GM23338 (cell line): Measurements from ENCODE around the gene KCNAB2. TPM values are rescaled to one million over a fixed set of nuclear protein-coding genes. Genes with fewer than 3 reads are reported as not detected.

Experiments used
- ATAC-seq: fragments of 200-7000 bp; cut with Tn5 transposase; 3 replicates; pipeline ENCODE4 v1.9.1; 2020
- DNase-seq: peaks from one replicate; pipeline ENCODE4 v3.0.0-alpha.2; 2015; ENCODE audit warnings: low spot score
- H2AFZ ChIP-seq: fragments of 200-600 bp; sonication (generic); 2 replicates; pipeline ENCODE4 v1.8.0; 2016; ENCODE audit warnings: antibody characterized with exemption, mild to moderate bottlenecking, moderate library complexity
- H3F3A ChIP-seq: fragments of 200-600 bp; sonication (generic); replicated peaks from 2 replicates; pipeline ENCODE4 v1.8.0; 2017; ENCODE audit warnings: antibody characterized with exemption, mixed run types, low read depth
- H3K27ac ChIP-seq: fragments of 200-600 bp; sonication (generic); 2 replicates; pipeline ENCODE4 v1.6.1; 2016; ENCODE audit warnings: low read depth
- H3K27me3 ChIP-seq: fragments of 200-600 bp; sonication (generic); 2 replicates; pipeline ENCODE4 v1.8.0; 2016; ENCODE audit warnings: mild to moderate bottlenecking, mixed run types, moderate library complexity; ENCODE audit not compliant: insufficient read depth
- H3K36me3 ChIP-seq: fragments of 200-600 bp; sonication (generic); 2 replicates; pipeline ENCODE4 v1.8.0; 2016; ENCODE audit warnings: mild to moderate bottlenecking; ENCODE audit not compliant: insufficient read depth
- H3K4me1 ChIP-seq: fragments of 200-600 bp; sonication (generic); 2 replicates; pipeline ENCODE4 v1.8.0; 2016; ENCODE audit warnings: mild to moderate bottlenecking, moderate library complexity; ENCODE audit not compliant: insufficient read depth
- H3K4me2 ChIP-seq: fragments of 200-600 bp; sonication (generic); 2 replicates; pipeline ENCODE4 v1.7.1; 2017; ENCODE audit warnings: mixed run types
- H3K4me3 ChIP-seq: fragments of 200-600 bp; sonication (generic); 2 replicates; pipeline ENCODE4 v1.6.1; 2016; ENCODE audit warnings: mixed run types
- H3K79me2 ChIP-seq: fragments of 200-600 bp; sonication (generic); replicated peaks from 2 replicates; pipeline ENCODE4 v1.8.0; 2017; ENCODE audit warnings: mild to moderate bottlenecking; ENCODE audit not compliant: insufficient read depth
- H3K9me2 ChIP-seq: fragments of 200-600 bp; sonication (generic); 2 replicates; pipeline ENCODE4 v1.8.0; 2017; ENCODE audit not compliant: insufficient read depth
- H4K20me1 ChIP-seq: fragments of 200-600 bp; sonication (generic); replicated peaks from 2 replicates; pipeline ENCODE4 v1.8.0; 2017; ENCODE audit warnings: mild to moderate bottlenecking; ENCODE audit not compliant: insufficient read depth
- H3K27ac Mint-ChIP-seq: 2 replicates; pipeline ENCODE4 v1.8.0; 2020; ENCODE audit warnings: inconsistent platforms, mild to moderate bottlenecking, moderate library complexity, mixed read lengths
- H3K27me3 Mint-ChIP-seq: 3 replicates; pipeline ENCODE4 v1.8.0; 2022; ENCODE audit warnings: low read depth, mild to moderate bottlenecking, moderate library complexity, mixed read lengths, inconsistent platforms; ENCODE audit not compliant: insufficient read depth, poor library complexity
- H3K36me3 Mint-ChIP-seq: 3 replicates; pipeline ENCODE4 v1.8.0; 2021; ENCODE audit warnings: low read depth, mild to moderate bottlenecking, inconsistent platforms, moderate library complexity, mixed read lengths
- H3K4me1 Mint-ChIP-seq: 3 replicates; pipeline ENCODE4 v1.8.0; 2020; ENCODE audit warnings: mild to moderate bottlenecking, inconsistent platforms, mixed read lengths
- H3K4me3 Mint-ChIP-seq: 3 replicates; pipeline ENCODE4 v1.8.0; 2021; ENCODE audit warnings: moderate library complexity, mild to moderate bottlenecking, inconsistent platforms, mixed read lengths
- H3K9me3 Mint-ChIP-seq: 3 replicates; pipeline ENCODE4 v1.8.0; 2020; ENCODE audit warnings: moderate library complexity, mild to moderate bottlenecking, inconsistent platforms, mixed read lengths
- EZH2 ChIP-seq: fragments of 200-600 bp; sonication (generic); IDR thresholded peaks from one replicate; pipeline ENCODE4 v1.8.0; 2017; ENCODE audit warnings: antibody characterized with exemption, mild to moderate bottlenecking, low read depth; ENCODE audit not compliant: unreplicated experiment
- JUNB ChIP-seq: IDR thresholded peaks from one replicate; pipeline ENCODE4 v1.6.1; 2016; ENCODE audit warnings: antibody characterized with exemption; ENCODE audit not compliant: unreplicated experiment
- STAT1 ChIP-seq: IDR thresholded peaks from one replicate; pipeline ENCODE4 v1.6.1; 2016; ENCODE audit warnings: antibody characterized with exemption; ENCODE audit not compliant: unreplicated experiment
- ZNF114 ChIP-seq: fragments of 250-450 bp; sonication (Bioruptor Pico); IDR thresholded peaks from 2 replicates; pipeline ENCODE4 v1.5.0; 2020; ENCODE audit warnings: mild to moderate bottlenecking, moderate library complexity
- polyA plus RNA-seq: library from polyadenylated mRNA; unstranded; fragments of >200 nt; fragmentation: Nextera tagmentation; extraction: Ambion mirVana; gene quantifications from 2 replicates; pipeline ENCODE4 v1.2.1, GENCODE V29; 2016
- total RNA-seq: library from RNA; depleted of rRNA; stranded (reverse); fragments of >200 nt; shearing (Covaris generic); gene quantifications from 2 replicates; pipeline ENCODE4 v1.2.3, GENCODE V29; 2014
- TF ChIP-seq, protein P1 (sequence below), 2 experiments: fragments of 200-600 bp in 1 of 2; sonication (generic) in 1 of 2; conservative IDR thresholded peaks; 2 replicates each; pipeline versions ENCODE4 v1.5.1 to v1.6.1; 2016 to 2017; ENCODE audit warnings: antibody characterized with exemption in 2 of 2, low read depth in 2 of 2, mild to moderate bottlenecking in 2 of 2, moderate library complexity in 1 of 2
- TF ChIP-seq, protein P2 (sequence below): IDR thresholded peaks from one replicate; pipeline ENCODE4 v1.6.1; 2018; ENCODE audit warnings: antibody characterized with exemption; ENCODE audit not compliant: unreplicated experiment
- TF ChIP-seq, protein P3 (sequence below): fragments of 250-450 bp; sonication (Bioruptor Pico); IDR thresholded peaks from 2 replicates; pipeline ENCODE4 v1.5.0; 2020; ENCODE audit warnings: mild to moderate bottlenecking, moderate library complexity

The KCNAB2 gene
- total and polyA plus RNA-seq, 2 experiments from 2014 or later = 3.0 to 3.7 TPM

DNA sequence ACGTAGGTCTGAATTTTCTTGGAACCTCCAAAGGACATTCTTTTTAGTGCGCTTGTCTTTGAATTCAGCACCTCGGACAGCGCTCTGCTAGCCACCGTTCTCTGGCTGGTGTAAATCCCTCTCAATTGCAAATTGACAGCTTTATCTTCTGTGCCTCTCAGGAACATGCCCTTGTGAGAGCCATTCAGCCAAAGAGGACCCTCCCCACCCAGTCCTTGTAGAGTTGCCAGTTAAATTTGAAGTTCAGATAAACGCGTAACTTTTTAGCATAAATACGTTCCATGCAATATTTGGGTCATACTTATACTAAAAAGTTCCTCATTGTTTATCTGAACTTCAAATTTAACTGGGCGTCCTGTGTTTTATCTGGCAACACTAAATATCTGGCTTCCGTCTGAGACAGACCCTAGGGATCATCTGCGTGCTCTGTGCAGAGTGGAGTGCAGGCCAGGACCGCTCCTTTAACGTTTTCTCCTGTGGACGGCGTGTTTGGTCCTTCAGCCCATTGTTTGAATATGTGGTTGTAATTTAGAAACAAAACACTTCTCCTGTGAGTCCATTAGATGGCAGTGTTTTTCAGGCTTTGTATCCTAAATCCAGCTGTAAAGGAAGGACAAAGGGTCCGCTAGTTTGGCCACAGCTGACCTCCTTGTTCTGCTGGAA lies 7.0 kb downstream of the KCNAB2 start:
- H4K20me1 ChIP-seq = no peaks in the 10 kb centered on the region; the same call in 1 of the 2 replicates
- H3K27ac ChIP-seq = no peak overlapping the region
- no peaks in the 10 kb centered on the region for H3K36me3 ChIP-seq
- no peaks in the 10 kb centered on the region for H3K9me2 ChIP-seq
- peaks cover 3% of the 10 kb centered on the region for H3K4me1 ChIP-seq
- peak overlapping the region; percentile 57 for H3K4me3 Mint-ChIP-seq
- H3K9me3 Mint-ChIP-seq = no peaks in the 10 kb centered on the region
- H3K27me3 Mint-ChIP-seq = peaks cover 7% of the 10 kb centered on the region
- no peak for TF ChIP-seq JUNB
- TF ChIP-seq, protein P1, sequence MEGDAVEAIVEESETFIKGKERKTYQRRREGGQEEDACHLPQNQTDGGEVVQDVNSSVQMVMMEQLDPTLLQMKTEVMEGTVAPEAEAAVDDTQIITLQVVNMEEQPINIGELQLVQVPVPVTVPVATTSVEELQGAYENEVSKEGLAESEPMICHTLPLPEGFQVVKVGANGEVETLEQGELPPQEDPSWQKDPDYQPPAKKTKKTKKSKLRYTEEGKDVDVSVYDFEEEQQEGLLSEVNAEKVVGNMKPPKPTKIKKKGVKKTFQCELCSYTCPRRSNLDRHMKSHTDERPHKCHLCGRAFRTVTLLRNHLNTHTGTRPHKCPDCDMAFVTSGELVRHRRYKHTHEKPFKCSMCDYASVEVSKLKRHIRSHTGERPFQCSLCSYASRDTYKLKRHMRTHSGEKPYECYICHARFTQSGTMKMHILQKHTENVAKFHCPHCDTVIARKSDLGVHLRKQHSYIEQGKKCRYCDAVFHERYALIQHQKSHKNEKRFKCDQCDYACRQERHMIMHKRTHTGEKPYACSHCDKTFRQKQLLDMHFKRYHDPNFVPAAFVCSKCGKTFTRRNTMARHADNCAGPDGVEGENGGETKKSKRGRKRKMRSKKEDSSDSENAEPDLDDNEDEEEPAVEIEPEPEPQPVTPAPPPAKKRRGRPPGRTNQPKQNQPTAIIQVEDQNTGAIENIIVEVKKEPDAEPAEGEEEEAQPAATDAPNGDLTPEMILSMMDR (conservative IDR thresholded peaks at IDR 0.05; ENCODE audit: low read depth in 2 of 2) = peak; percentile 76 to 83
- TF ChIP-seq ZNF114 (CRISPR knock-in tag) = no peak
- TF ChIP-seq, protein P2, sequence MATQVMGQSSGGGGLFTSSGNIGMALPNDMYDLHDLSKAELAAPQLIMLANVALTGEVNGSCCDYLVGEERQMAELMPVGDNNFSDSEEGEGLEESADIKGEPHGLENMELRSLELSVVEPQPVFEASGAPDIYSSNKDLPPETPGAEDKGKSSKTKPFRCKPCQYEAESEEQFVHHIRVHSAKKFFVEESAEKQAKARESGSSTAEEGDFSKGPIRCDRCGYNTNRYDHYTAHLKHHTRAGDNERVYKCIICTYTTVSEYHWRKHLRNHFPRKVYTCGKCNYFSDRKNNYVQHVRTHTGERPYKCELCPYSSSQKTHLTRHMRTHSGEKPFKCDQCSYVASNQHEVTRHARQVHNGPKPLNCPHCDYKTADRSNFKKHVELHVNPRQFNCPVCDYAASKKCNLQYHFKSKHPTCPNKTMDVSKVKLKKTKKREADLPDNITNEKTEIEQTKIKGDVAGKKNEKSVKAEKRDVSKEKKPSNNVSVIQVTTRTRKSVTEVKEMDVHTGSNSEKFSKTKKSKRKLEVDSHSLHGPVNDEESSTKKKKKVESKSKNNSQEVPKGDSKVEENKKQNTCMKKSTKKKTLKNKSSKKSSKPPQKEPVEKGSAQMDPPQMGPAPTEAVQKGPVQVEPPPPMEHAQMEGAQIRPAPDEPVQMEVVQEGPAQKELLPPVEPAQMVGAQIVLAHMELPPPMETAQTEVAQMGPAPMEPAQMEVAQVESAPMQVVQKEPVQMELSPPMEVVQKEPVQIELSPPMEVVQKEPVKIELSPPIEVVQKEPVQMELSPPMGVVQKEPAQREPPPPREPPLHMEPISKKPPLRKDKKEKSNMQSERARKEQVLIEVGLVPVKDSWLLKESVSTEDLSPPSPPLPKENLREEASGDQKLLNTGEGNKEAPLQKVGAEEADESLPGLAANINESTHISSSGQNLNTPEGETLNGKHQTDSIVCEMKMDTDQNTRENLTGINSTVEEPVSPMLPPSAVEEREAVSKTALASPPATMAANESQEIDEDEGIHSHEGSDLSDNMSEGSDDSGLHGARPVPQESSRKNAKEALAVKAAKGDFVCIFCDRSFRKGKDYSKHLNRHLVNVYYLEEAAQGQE = peak; percentile 91
- TF ChIP-seq, protein P3, sequence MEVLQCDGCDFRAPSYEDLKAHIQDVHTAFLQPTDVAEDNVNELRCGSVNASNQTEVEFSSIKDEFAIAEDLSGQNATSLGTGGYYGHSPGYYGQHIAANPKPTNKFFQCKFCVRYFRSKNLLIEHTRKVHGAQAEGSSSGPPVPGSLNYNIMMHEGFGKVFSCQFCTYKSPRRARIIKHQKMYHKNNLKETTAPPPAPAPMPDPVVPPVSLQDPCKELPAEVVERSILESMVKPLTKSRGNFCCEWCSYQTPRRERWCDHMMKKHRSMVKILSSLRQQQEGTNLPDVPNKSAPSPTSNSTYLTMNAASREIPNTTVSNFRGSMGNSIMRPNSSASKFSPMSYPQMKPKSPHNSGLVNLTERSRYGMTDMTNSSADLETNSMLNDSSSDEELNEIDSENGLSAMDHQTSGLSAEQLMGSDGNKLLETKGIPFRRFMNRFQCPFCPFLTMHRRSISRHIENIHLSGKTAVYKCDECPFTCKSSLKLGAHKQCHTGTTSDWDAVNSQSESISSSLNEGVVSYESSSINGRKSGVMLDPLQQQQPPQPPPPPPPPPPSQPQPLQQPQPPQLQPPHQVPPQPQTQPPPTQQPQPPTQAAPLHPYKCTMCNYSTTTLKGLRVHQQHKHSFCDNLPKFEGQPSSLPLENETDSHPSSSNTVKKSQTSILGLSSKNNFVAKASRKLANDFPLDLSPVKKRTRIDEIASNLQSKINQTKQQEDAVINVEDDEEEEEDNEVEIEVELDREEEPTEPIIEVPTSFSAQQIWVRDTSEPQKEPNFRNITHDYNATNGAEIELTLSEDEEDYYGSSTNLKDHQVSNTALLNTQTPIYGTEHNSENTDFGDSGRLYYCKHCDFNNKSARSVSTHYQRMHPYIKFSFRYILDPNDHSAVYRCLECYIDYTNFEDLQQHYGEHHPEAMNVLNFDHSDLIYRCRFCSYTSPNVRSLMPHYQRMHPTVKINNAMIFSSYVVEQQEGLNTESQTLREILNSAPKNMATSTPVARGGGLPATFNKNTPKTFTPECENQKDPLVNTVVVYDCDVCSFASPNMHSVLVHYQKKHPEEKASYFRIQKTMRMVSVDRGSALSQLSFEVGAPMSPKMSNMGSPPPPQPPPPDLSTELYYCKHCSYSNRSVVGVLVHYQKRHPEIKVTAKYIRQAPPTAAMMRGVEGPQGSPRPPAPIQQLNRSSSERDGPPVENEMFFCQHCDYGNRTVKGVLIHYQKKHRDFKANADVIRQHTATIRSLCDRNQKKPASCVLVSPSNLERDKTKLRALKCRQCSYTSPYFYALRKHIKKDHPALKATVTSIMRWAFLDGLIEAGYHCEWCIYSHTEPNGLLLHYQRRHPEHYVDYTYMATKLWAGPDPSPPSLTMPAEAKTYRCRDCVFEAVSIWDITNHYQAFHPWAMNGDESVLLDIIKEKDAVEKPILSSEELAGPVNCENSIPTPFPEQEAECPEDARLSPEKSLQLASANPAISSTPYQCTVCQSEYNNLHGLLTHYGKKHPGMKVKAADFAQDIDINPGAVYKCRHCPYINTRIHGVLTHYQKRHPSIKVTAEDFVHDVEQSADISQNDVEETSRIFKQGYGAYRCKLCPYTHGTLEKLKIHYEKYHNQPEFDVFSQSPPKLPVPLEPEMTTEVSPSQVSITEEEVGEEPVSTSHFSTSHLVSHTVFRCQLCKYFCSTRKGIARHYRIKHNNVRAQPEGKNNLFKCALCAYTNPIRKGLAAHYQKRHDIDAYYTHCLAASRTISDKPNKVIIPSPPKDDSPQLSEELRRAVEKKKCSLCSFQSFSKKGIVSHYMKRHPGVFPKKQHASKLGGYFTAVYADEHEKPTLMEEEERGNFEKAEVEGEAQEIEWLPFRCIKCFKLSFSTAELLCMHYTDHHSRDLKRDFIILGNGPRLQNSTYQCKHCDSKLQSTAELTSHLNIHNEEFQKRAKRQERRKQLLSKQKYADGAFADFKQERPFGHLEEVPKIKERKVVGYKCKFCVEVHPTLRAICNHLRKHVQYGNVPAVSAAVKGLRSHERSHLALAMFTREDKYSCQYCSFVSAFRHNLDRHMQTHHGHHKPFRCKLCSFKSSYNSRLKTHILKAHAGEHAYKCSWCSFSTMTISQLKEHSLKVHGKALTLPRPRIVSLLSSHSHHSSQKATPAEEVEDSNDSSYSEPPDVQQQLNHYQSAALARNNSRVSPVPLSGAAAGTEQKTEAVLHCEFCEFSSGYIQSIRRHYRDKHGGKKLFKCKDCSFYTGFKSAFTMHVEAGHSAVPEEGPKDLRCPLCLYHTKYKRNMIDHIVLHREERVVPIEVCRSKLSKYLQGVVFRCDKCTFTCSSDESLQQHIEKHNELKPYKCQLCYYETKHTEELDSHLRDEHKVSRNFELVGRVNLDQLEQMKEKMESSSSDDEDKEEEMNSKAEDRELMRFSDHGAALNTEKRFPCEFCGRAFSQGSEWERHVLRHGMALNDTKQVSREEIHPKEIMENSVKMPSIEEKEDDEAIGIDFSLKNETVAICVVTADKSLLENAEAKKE (CRISPR knock-in tag) = no peak
- TF ChIP-seq STAT1 = no peak
- no peak for TF ChIP-seq EZH2
- DNase-seq (peak; percentile 92), ATAC-seq (peak; percentile 84)
- H3K36me3 Mint-ChIP-seq = no peaks in the 10 kb centered on the region
- peak overlapping the region; percentile 56 for H3K4me2 ChIP-seq
- H3K27ac Mint-ChIP-seq = no peak overlapping the region
- peak overlapping the region; percentile 22; the same call in 1 of the 2 replicates for H3K4me3 ChIP-seq
- no peaks in the 10 kb centered on the region for H3K79me2 ChIP-seq
- no peaks in the 10 kb centered on the region for H3F3A ChIP-seq
- H3K4me1 Mint-ChIP-seq = peaks cover 11% of the 10 kb centered on the region
- H2AFZ ChIP-seq = no peak overlapping the region
- no peaks in the 10 kb centered on the region for H3K27me3 ChIP-seq
